ENCODE measurements around the gene FXN.

Gene FXN

DNA sequence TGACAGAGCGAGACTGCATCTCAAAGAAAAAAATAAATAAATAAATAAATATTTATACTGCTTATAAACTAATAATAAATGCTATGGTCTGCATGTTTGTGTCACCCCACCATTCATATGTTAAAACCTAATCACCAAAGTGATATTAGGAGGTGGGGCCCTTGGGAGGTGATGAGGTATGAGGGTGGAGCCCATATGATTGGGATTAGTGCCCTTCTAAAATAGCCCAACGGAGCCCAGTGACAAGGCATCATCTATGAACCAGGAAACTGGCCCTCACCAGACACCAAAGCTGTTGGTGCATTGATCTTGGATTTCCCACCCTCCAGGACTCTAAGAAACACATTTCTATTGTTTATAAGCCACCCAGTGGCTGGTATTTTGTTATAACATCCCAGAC is 5.1 kb downstream of the FXN start:
- Histone ChIP-seq H3K4me3 (ENCODE audit: low read length) (no peak overlapping the region), H3F3A (ENCODE audit: insufficient read depth, low read length) (peaks cover 18% of the 10 kb centered on the region), H3K9me2 (replicated peaks; ENCODE audit: insufficient read depth, low read length) (no peaks in the 10 kb centered on the region), H2AFZ (ENCODE audit: low read length) (no peak overlapping the region), H3K27ac (ENCODE audit: low read length) (no peak overlapping the region), H3K79me2 (ENCODE audit: low read length) (peaks cover 92% of the 10 kb centered on the region), H3K4me2 (ENCODE audit: low read depth, low read length) (no peak overlapping the region), H3K36me3 (replicated peaks; ENCODE audit: insufficient read depth, low read length) (no peaks in the 10 kb centered on the region), H3K4me1 (ENCODE audit: low read length) (peaks cover 23% of the 10 kb centered on the region), H3K27me3 (replicated peaks; ENCODE audit: insufficient read depth, low read length) (no peaks in the 10 kb centered on the region), H3K9me3 (replicated peaks; ENCODE audit: insufficient read depth, low read length) (no peaks in the 10 kb centered on the region), H3K9ac (ENCODE audit: low read length) (no peak overlapping the region), H4K20me1 (ENCODE audit: insufficient read depth, low read length) (no peaks in the 10 kb centered on the region)
- TF ChIP-seq, protein P1, sequence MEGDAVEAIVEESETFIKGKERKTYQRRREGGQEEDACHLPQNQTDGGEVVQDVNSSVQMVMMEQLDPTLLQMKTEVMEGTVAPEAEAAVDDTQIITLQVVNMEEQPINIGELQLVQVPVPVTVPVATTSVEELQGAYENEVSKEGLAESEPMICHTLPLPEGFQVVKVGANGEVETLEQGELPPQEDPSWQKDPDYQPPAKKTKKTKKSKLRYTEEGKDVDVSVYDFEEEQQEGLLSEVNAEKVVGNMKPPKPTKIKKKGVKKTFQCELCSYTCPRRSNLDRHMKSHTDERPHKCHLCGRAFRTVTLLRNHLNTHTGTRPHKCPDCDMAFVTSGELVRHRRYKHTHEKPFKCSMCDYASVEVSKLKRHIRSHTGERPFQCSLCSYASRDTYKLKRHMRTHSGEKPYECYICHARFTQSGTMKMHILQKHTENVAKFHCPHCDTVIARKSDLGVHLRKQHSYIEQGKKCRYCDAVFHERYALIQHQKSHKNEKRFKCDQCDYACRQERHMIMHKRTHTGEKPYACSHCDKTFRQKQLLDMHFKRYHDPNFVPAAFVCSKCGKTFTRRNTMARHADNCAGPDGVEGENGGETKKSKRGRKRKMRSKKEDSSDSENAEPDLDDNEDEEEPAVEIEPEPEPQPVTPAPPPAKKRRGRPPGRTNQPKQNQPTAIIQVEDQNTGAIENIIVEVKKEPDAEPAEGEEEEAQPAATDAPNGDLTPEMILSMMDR (IDR thresholded peaks at IDR 0.05; ENCODE audit: low read length), result no peak
- TF ChIP-seq EZH2 (optimal IDR thresholded peaks at IDR 0.05; ENCODE audit: low read depth, low read length) (no peak), EZH2phosphoT487 (IDR thresholded peaks at IDR 0.05; ENCODE audit: low read length) (no peak)
- DNase-seq, result no peak

GRCh38 chr9:69044240-69045219 is 9.0 kb downstream of the FXN start:
- Histone ChIP-seq H3K9me3 (replicated peaks; ENCODE audit: insufficient read depth, low read length) (no peaks in the 10 kb centered on the region), H3K9me2 (replicated peaks; ENCODE audit: insufficient read depth, low read length) (no peaks in the 10 kb centered on the region), H3K27ac (ENCODE audit: low read length) (peak overlapping the region; percentile 69), H3K36me3 (replicated peaks; ENCODE audit: insufficient read depth, low read length) (no peaks in the 10 kb centered on the region), H3F3A (ENCODE audit: insufficient read depth, low read length) (peaks cover 11% of the 10 kb centered on the region), H3K9ac (ENCODE audit: low read length) (peak overlapping the region; percentile 15; the same call in 1 of the 2 replicates), H3K4me1 (ENCODE audit: low read length) (peaks cover 19% of the 10 kb centered on the region), H2AFZ (ENCODE audit: low read length) (no peak overlapping the region), H3K79me2 (ENCODE audit: low read length) (peaks cover 73% of the 10 kb centered on the region), H4K20me1 (ENCODE audit: insufficient read depth, low read length) (no peaks in the 10 kb centered on the region), H3K4me3 (ENCODE audit: low read length) (no peak overlapping the region), H3K4me2 (ENCODE audit: low read depth, low read length) (peak overlapping the region; percentile 67), H3K27me3 (replicated peaks; ENCODE audit: insufficient read depth, low read length) (no peaks in the 10 kb centered on the region)
- peak; percentile 89 for DNase-seq
- TF ChIP-seq EZH2 (optimal IDR thresholded peaks at IDR 0.05; ENCODE audit: low read depth, low read length) (no peak), EZH2phosphoT487 (IDR thresholded peaks at IDR 0.05; ENCODE audit: low read length) (no peak)
- TF ChIP-seq, protein P1 (IDR thresholded peaks at IDR 0.05; ENCODE audit: low read length), result no peak

GRCh38 chr9:69045821-69046220 is 10.3 kb downstream of the FXN start:
- H3K4me3 ChIP-seq (ENCODE audit: low read length), result no peak overlapping the region
- H3K4me1 ChIP-seq (ENCODE audit: low read length), result peaks cover 19% of the 10 kb centered on the region
- H3K9me2 ChIP-seq (replicated peaks; ENCODE audit: insufficient read depth, low read length), result no peaks in the 10 kb centered on the region
- TF ChIP-seq EZH2 (optimal IDR thresholded peaks at IDR 0.05; ENCODE audit: low read depth, low read length), result no peak
- peaks cover 63% of the 10 kb centered on the region for H3K79me2 ChIP-seq (ENCODE audit: low read length)
- H3K9me3 ChIP-seq (replicated peaks; ENCODE audit: insufficient read depth, low read length), result no peaks in the 10 kb centered on the region
- peaks cover 11% of the 10 kb centered on the region for H3F3A ChIP-seq (ENCODE audit: insufficient read depth, low read length)
- no peaks in the 10 kb centered on the region for H3K27me3 ChIP-seq (replicated peaks; ENCODE audit: insufficient read depth, low read length)
- no peak for DNase-seq
- no peak overlapping the region for H2AFZ ChIP-seq (ENCODE audit: low read length)
- no peaks in the 10 kb centered on the region for H3K36me3 ChIP-seq (replicated peaks; ENCODE audit: insufficient read depth, low read length)
- no peak overlapping the region for H3K9ac ChIP-seq (ENCODE audit: low read length)
- no peak overlapping the region for H3K27ac ChIP-seq (ENCODE audit: low read length)
- no peak overlapping the region for H3K4me2 ChIP-seq (ENCODE audit: low read depth, low read length)
- H4K20me1 ChIP-seq (ENCODE audit: insufficient read depth, low read length), result no peaks in the 10 kb centered on the region

DNA sequence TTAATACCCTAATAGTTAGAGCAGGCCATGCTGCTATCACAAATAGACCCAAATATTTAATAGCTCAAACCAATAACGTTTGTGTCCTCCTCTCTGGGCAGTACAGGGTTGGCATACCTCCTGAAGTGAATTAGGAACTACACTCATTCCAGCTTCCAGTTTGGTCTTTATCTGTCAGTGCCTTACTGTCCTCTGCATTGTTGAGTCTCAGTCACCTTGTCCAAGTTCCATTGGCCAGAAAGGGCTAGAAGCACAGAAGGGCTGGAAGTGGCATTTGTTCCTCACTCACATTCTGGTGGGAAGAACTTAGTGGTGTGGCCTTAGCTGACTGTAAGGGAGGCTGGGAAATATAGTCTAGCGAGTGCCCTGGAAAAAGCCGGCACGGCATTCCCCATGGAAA is 11.2 kb downstream of the FXN start:
- H3K4me3 ChIP-seq (ENCODE audit: low read length), result no peak overlapping the region
- no peaks in the 10 kb centered on the region for H4K20me1 ChIP-seq (ENCODE audit: insufficient read depth, low read length)

More for the DNA sequence above, 11.2 kb downstream of the FXN start:
- Histone ChIP-seq H3K79me2 (ENCODE audit: low read length) (peaks cover 54% of the 10 kb centered on the region), H3K9me2 (replicated peaks; ENCODE audit: insufficient read depth, low read length) (no peaks in the 10 kb centered on the region), H2AFZ (ENCODE audit: low read length) (no peak overlapping the region), H3K27me3 (replicated peaks; ENCODE audit: insufficient read depth, low read length) (no peaks in the 10 kb centered on the region), H3K9me3 (replicated peaks; ENCODE audit: insufficient read depth, low read length) (no peaks in the 10 kb centered on the region), H3F3A (ENCODE audit: insufficient read depth, low read length) (peaks cover 11% of the 10 kb centered on the region), H3K36me3 (replicated peaks; ENCODE audit: insufficient read depth, low read length) (no peaks in the 10 kb centered on the region), H3K4me1 (ENCODE audit: low read length) (peaks cover 19% of the 10 kb centered on the region), H3K27ac (ENCODE audit: low read length) (no peak overlapping the region), H3K4me2 (ENCODE audit: low read depth, low read length) (no peak overlapping the region), H3K9ac (ENCODE audit: low read length) (no peak overlapping the region)
- TF ChIP-seq, protein P1 (IDR thresholded peaks at IDR 0.05; ENCODE audit: low read length), result no peak
- TF ChIP-seq EZH2 (optimal IDR thresholded peaks at IDR 0.05; ENCODE audit: low read depth, low read length) (no peak), EZH2phosphoT487 (IDR thresholded peaks at IDR 0.05; ENCODE audit: low read length) (no peak)
- no peak for DNase-seq

All from MM.1S (cell line).